ENCODE data around the gene IFT88.

Gene IFT88

GRCh38 chr13:20623000-20623399 is 56.0 kb downstream of the IFT88 start:
- H3K9me3 Mint-ChIP-seq: peaks cover 10% of the 10 kb centered on the region
- no peaks in the 10 kb centered on the region for H3K4me1 Mint-ChIP-seq (ENCODE audit: low read depth)
- intact Hi-C loops (cut with micrococcal nuclease): no loop called here
- no peak overlapping the region for H3K27ac Mint-ChIP-seq
- H3K27me3 Mint-ChIP-seq: no peaks in the 10 kb centered on the region
- H3K4me3 Mint-ChIP-seq: no peak overlapping the region
- peaks cover 20% of the 10 kb centered on the region for H3K36me3 Mint-ChIP-seq (ENCODE audit: low read depth)

DNA sequence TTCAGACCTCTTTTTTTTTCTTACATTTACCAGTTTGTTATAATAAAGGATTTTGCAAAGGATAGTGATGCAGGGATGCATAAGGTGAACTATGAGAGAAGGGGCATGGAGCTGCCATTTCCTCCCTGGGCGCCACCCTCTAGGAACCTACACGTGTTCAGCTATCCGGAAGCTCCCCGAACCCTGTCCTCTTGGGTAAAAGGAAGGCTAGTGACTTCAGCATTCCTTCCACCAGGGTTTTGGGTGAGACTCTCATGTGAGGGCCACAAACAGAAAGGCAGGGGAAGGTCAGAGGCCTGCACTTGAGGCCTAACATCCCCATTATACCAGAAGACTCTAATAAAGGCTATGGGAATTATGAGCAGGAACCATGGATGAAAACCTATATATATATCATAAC is 57.3 kb downstream of the IFT88 start:
- Mint-ChIP-seq H3K27ac (no peak overlapping the region), H3K9me3 (peaks cover 10% of the 10 kb centered on the region), H3K4me1 (ENCODE audit: low read depth) (no peaks in the 10 kb centered on the region), H3K36me3 (ENCODE audit: low read depth) (peaks cover 20% of the 10 kb centered on the region), H3K4me3 (no peak overlapping the region), H3K27me3 (no peaks in the 10 kb centered on the region)
- intact Hi-C loops (cut with micrococcal nuclease): no loop called here

- H3K4me3 Mint-ChIP-seq: no peak overlapping the region
- no peak overlapping the region for H3K27ac Mint-ChIP-seq
- intact Hi-C loops (cut with micrococcal nuclease): no loop called here
- H3K9me3 Mint-ChIP-seq: no peaks in the 10 kb centered on the region
- H3K27me3 Mint-ChIP-seq: no peaks in the 10 kb centered on the region
- H3K4me1 Mint-ChIP-seq (ENCODE audit: low read depth): peaks cover 5% of the 10 kb centered on the region
- peaks cover 16% of the 10 kb centered on the region for H3K36me3 Mint-ChIP-seq (ENCODE audit: low read depth)
Measured at GRCh38 chr13:20633802-20634201, 66.8 kb downstream of the IFT88 start.

GRCh38 chr13:20636079-20636478 is 69.1 kb downstream of the IFT88 start:
- intact Hi-C loops (cut with micrococcal nuclease): no loop called here
- H3K36me3 Mint-ChIP-seq (ENCODE audit: low read depth): peaks cover 13% of the 10 kb centered on the region
- no peaks in the 10 kb centered on the region for H3K9me3 Mint-ChIP-seq
- H3K4me1 Mint-ChIP-seq (ENCODE audit: low read depth): peaks cover 5% of the 10 kb centered on the region
- no peak overlapping the region for H3K4me3 Mint-ChIP-seq
- no peak overlapping the region for H3K27ac Mint-ChIP-seq
- no peaks in the 10 kb centered on the region for H3K27me3 Mint-ChIP-seq

DNA sequence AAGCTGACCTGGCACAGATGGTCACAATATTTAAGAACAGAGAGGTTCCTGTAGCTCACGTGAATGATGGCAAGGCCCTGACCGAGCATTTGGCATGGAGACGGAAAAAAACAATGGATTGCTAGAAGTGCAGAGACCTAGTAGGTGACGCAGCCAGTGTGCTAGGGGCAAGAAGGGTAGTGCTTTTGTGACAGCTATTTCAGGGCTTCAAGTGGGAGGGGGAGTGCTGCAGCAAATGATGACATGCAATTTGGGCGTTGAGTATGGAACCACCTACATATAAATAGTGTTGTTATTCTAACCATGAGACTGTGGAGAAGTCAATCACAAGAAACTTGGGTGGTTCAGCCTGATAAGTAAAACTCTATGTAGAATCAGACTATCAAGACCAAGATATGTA is 70.9 kb downstream of the IFT88 start:
- Mint-ChIP-seq H3K36me3 (ENCODE audit: low read depth) (peaks cover 6% of the 10 kb centered on the region), H3K4me3 (no peak overlapping the region), H3K27me3 (no peaks in the 10 kb centered on the region), H3K9me3 (no peaks in the 10 kb centered on the region), H3K4me1 (ENCODE audit: low read depth) (peaks cover 5% of the 10 kb centered on the region), H3K27ac (no peak overlapping the region)
- intact Hi-C loops (cut with micrococcal nuclease): no loop called here

GRCh38 chr13:20647758-20648157 is 80.8 kb downstream of the IFT88 start:
- Mint-ChIP-seq H3K27ac (no peak overlapping the region), H3K9me3 (peaks cover 15% of the 10 kb centered on the region), H3K4me1 (ENCODE audit: low read depth) (no peaks in the 10 kb centered on the region), H3K36me3 (ENCODE audit: low read depth) (peaks cover 8% of the 10 kb centered on the region), H3K27me3 (no peaks in the 10 kb centered on the region), H3K4me3 (no peak overlapping the region)
- intact Hi-C loops (cut with micrococcal nuclease): no loop called here

DNA sequence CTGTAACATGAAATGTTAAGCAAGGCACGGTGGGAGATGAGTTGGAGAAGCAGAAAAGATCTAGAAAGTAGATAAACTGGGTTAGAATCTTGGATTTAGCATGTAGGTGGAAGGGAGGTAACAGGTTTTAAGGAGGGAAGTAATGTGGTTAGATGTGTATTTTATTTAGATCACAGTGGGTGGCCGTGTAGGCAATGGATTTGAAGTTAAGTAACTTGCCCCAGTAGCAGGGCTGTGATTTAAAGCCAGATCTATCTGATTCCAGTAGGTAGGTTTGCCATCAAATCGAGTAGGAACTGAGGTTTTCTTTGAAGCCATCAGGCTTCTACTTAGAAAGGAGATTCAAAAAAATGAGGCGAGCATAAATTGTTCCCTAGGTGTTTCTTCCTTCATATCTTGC is 86.0 kb downstream of the IFT88 start:
- H3K4me1 Mint-ChIP-seq (ENCODE audit: low read depth): no peaks in the 10 kb centered on the region
- no peak overlapping the region for H3K27ac Mint-ChIP-seq
- peaks cover under 1% of the 10 kb centered on the region for H3K9me3 Mint-ChIP-seq
- H3K27me3 Mint-ChIP-seq: no peaks in the 10 kb centered on the region
- H3K4me3 Mint-ChIP-seq: no peak overlapping the region
- H3K36me3 Mint-ChIP-seq (ENCODE audit: low read depth): no peaks in the 10 kb centered on the region
- intact Hi-C loops (cut with micrococcal nuclease): no loop called here

DNA sequence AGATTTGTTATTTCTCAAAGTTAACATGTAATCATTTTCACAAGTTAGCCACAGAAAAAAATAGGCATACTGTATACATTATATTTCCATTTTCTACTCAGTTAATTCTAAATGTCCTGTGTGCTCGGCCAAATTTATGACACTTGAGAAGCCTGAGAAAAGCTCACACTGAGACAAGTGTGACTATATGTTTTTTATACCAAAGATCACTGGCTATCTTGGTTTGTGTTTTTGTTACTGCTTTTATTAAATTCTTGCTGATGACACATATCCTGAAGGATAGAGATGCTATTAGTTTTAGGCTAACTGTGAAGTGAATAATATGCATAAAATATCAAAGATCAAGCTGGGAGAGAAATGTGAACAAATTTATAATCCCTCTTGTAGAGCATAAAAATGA is 87.2 kb downstream of the IFT88 start:
- H3K27me3 Mint-ChIP-seq: no peaks in the 10 kb centered on the region
- intact Hi-C loops (cut with micrococcal nuclease): no loop called here
- H3K9me3 Mint-ChIP-seq: no peaks in the 10 kb centered on the region
- peaks cover 3% of the 10 kb centered on the region for H3K36me3 Mint-ChIP-seq (ENCODE audit: low read depth)
- no peak overlapping the region for H3K4me3 Mint-ChIP-seq
- H3K27ac Mint-ChIP-seq: no peak overlapping the region
- no peaks in the 10 kb centered on the region for H3K4me1 Mint-ChIP-seq (ENCODE audit: low read depth)

- Mint-ChIP-seq H3K27me3 (no peaks in the 10 kb centered on the region), H3K4me1 (ENCODE audit: low read depth) (no peaks in the 10 kb centered on the region), H3K4me3 (no peak overlapping the region), H3K9me3 (no peaks in the 10 kb centered on the region), H3K36me3 (ENCODE audit: low read depth) (peaks cover 5% of the 10 kb centered on the region), H3K27ac (no peak overlapping the region)
- intact Hi-C loops (cut with micrococcal nuclease): no loop called here
Measured at GRCh38 chr13:20658451-20659040, 91.6 kb downstream of the IFT88 start.

DNA sequence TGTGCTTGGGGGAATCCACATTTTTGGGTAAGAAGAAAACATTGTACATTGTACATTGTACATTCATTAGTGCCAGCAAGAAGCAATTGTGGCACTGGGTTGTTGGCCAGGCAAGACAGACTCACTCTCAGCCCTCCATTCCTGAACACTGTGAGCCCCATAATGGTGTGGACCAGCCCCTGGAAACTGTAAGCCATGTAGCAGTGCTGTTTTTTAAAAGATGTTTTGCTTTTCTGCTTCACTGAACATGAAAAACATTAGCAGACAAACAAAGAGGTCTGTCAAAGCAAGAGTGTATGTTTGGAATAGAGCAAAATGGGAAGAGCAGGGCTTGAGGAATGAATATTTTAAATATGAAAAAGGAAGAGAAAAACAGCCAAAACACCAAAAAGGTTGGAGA is 97.4 kb downstream of the IFT88 start:
- H3K27ac Mint-ChIP-seq: no peak overlapping the region
- H3K4me1 Mint-ChIP-seq (ENCODE audit: low read depth): no peaks in the 10 kb centered on the region
- no peaks in the 10 kb centered on the region for H3K27me3 Mint-ChIP-seq
- H3K9me3 Mint-ChIP-seq: no peaks in the 10 kb centered on the region
- H3K4me3 Mint-ChIP-seq: no peak overlapping the region
- H3K36me3 Mint-ChIP-seq (ENCODE audit: low read depth): peaks cover 7% of the 10 kb centered on the region
- intact Hi-C loops (cut with micrococcal nuclease): no loop called here

DNA sequence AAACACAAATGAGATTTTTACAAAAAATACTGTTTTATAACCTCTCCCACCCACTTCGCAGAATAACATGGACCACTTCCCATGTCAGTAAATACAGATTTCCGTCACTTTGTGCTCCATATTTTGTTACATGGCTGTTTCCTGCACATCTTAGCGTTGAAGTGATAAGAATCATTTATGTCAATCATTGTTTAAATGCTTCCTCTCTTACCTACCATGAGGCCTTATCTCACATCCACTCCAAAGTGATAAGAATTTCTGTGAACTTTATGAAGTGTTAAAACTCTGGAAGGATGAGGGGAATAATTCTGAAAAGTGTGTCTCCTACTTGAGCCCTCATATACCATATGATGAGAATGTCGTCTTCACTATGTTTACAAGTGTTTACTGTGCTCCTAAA is 100.0 kb downstream of the IFT88 start:
- no peaks in the 10 kb centered on the region for H3K27me3 Mint-ChIP-seq
- H3K36me3 Mint-ChIP-seq (ENCODE audit: low read depth): peaks cover 7% of the 10 kb centered on the region
- no peaks in the 10 kb centered on the region for H3K9me3 Mint-ChIP-seq
- intact Hi-C loops (cut with micrococcal nuclease): no loop called here
- H3K27ac Mint-ChIP-seq: no peak overlapping the region
- no peaks in the 10 kb centered on the region for H3K4me1 Mint-ChIP-seq (ENCODE audit: low read depth)
- no peak overlapping the region for H3K4me3 Mint-ChIP-seq

DNA sequence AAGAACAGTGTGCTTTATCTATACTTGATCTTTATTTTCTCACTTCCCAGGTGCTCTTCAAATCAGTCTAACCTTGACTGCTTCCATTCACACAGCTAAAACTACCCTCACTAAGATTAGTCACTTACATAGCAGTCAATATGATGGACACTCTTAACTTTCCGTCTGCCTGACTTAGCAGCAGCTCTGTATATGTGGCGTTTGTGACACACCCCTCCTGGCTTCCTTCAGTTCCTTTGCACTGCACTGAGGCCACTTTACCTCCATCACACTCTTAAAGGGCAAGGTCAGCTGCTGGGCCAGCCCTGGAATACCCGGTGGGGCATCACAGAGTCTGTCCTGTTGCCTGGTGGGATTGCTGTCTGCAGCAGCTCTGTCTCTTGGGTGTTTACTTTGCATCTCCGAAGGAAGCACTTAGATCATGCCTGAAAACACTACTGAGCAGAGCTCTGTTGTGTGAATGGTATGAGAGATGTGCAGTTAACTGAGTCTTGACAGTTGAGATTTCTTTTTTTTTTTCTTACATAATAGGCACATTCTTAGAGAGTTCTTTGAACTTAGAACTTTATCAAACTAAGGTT is 101.0 kb downstream of the IFT88 start:
- intact Hi-C loops (cut with micrococcal nuclease): no loop called here
- Mint-ChIP-seq H3K9me3 (no peaks in the 10 kb centered on the region), H3K36me3 (ENCODE audit: low read depth) (peaks cover 7% of the 10 kb centered on the region), H3K27me3 (no peaks in the 10 kb centered on the region), H3K4me1 (ENCODE audit: low read depth) (no peaks in the 10 kb centered on the region), H3K4me3 (no peak overlapping the region), H3K27ac (no peak overlapping the region)

DNA sequence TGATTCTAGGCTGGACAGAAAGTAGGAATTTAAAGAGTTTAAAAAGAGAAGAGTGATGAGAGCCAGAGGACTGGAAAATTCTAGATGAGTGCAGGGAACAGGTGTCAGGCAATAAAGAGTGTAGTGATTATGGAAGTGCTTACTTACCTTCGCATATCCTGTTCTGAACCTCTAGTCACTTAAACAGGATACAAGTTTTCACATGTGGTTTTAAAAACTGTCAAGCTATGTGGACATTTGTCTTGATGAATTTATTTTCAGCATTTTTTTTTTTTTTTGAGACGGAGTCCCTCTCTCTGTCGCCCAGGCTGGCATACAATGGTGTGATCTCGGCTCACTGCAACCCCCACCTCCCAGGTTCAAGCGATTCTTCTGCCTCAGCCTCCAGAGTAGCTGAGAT is 102.2 kb downstream of the IFT88 start:
- Mint-ChIP-seq H3K4me1 (ENCODE audit: low read depth) (no peaks in the 10 kb centered on the region), H3K36me3 (ENCODE audit: low read depth) (peaks cover 17% of the 10 kb centered on the region), H3K27ac (no peak overlapping the region), H3K27me3 (no peaks in the 10 kb centered on the region), H3K9me3 (no peaks in the 10 kb centered on the region), H3K4me3 (no peak overlapping the region)
- intact Hi-C loops (cut with micrococcal nuclease): no loop called here

DNA sequence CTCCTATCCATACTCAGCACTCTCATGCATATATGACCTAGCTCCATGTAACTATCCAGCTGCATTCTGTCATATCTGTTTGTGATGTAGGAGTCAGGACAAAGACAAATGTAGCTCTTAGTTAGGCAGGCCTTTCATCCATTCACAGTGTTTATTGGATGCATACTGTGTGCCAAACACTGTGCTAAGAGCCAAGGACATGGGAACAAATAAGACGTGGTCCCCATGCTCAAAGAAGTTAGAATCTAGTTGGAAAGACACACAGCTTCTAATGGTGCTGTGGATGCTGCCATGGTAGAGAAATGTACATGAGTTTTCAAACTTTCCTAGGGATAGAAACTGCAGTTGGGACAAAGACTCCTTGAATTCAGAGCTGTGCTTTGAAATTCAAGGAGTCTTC is 104.8 kb downstream of the IFT88 start:
- Mint-ChIP-seq H3K27ac (no peak overlapping the region), H3K4me1 (ENCODE audit: low read depth) (no peaks in the 10 kb centered on the region), H3K36me3 (ENCODE audit: low read depth) (peaks cover 11% of the 10 kb centered on the region), H3K4me3 (no peak overlapping the region), H3K27me3 (no peaks in the 10 kb centered on the region), H3K9me3 (no peaks in the 10 kb centered on the region)
- intact Hi-C loops (cut with micrococcal nuclease): no loop called here

- intact Hi-C loops (cut with micrococcal nuclease): no loop called here
- no peaks in the 10 kb centered on the region for H3K9me3 Mint-ChIP-seq
- H3K27ac Mint-ChIP-seq: no peak overlapping the region
- H3K36me3 Mint-ChIP-seq (ENCODE audit: low read depth): peaks cover 11% of the 10 kb centered on the region
- no peaks in the 10 kb centered on the region for H3K4me1 Mint-ChIP-seq (ENCODE audit: low read depth)
- no peaks in the 10 kb centered on the region for H3K27me3 Mint-ChIP-seq
- no peak overlapping the region for H3K4me3 Mint-ChIP-seq
Measured at GRCh38 chr13:20672772-20673171, 105.8 kb downstream of the IFT88 start.

Data from dendritic cell treated with granulocyte-macrophage colony-stimulating factor and Interleukin-4, amounts not matched to agents 40 ng/mL and 50 ng/mL, for 4 days (primary cell).